GM19328 (cell line): Measurements from ENCODE around the gene GNLY.
"Not testable (repeated sequence)": the region's sequence is repeated elsewhere in the genome, so short reads cannot be mapped to it uniquely, and the experiment has no call there.

Source experiments
- ATAC-seq: cut with Tn5 transposase; IDR thresholded peaks from one replicate; pipeline ENCODE4 v1.9.1; 2021; ENCODE audit warnings: mild to moderate bottlenecking, moderate library complexity; ENCODE audit not compliant: unreplicated experiment

The GNLY gene

DNA sequence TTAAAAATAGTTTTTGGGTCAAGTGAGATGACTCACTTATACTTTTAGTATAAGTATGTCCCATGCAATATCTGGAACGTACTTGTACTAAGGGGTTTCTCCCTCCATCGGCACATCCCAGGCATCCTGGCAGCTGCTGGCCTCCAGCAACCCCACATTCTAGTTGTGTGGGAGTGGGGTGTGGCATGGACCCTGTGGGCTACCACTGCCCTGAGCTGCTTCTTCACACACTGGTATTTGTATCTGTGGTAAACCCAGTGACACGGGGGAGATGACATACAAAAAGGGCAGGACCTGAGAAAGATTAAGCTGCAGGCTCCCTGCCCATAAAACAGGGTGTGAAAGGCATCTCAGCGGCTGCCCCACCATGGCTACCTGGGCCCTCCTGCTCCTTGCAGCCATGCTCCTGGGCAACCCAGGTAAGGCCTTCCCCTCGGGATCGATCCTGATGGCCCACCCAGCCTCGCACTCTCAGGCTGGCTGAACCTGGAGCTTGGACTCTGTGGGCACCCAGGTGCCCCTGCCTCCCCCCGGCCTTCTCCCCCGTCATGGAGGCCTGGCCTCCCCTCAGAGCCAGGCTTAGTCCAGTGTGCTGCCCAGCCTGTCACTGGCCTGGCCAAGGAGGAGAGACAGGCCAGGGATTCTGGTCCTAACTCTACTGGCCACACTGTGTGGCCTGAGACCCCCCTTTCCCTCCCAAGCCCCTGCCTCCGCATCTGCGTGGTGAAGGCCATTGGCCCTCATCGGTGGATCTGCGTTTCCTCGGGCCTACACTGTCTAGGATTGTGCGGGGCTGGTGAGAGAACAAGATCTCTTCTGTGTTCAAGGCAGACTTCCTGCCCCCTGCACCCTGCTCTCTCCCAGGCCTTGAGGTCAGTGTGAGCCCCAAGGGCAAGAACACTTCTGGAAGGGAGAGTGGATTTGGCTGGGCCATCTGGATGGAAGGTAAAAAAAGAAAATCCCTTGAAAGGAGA is at the start of gene GNLY:
Gene GNLY, plus strand, starts transcription at position 307 of the 974 bp plus-strand sequence. Its CDS starts 61 bp downstream, at position 368.
- no peak for ATAC-seq

DNA sequence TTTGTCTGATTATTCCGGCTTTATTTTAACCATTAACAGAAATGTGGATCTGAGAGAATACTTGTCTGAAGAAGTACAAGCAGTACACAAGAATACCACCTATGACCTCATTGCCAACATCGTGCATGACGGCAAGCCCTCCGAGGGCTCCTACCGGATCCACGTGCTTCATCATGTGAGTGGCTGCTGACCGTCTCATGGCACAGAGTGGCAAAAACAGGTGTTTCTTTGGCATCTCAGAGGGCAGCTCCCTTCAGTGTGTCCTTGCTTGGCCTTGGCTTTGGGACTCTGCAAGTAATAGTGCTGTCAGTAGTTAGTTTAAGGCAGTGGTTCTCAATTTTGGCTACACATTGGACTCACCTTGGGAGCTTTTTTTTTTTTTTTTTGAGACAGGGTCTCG is 49.2 kb upstream of the GNLY start:
- no peak for ATAC-seq

DNA sequence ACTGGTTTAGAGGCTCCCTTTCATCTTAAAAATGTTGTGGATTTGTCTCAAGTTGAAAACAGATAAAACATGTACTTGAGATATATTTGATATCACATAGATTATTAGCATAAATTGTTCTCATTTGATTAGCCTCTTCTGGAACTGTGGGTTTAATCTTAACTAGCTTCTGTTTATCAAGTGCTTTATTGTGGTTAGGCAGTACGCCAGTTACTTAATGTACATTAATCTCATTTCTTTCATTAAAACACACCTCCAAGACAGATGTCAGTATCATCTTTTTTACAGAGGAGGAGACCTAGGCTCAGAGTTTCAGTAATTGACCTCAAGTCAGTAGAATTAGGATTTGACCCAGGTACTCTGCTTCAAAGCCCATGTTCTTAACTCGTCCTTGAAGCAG is 48.0 kb upstream of the GNLY start:
- ATAC-seq: no peak

DNA sequence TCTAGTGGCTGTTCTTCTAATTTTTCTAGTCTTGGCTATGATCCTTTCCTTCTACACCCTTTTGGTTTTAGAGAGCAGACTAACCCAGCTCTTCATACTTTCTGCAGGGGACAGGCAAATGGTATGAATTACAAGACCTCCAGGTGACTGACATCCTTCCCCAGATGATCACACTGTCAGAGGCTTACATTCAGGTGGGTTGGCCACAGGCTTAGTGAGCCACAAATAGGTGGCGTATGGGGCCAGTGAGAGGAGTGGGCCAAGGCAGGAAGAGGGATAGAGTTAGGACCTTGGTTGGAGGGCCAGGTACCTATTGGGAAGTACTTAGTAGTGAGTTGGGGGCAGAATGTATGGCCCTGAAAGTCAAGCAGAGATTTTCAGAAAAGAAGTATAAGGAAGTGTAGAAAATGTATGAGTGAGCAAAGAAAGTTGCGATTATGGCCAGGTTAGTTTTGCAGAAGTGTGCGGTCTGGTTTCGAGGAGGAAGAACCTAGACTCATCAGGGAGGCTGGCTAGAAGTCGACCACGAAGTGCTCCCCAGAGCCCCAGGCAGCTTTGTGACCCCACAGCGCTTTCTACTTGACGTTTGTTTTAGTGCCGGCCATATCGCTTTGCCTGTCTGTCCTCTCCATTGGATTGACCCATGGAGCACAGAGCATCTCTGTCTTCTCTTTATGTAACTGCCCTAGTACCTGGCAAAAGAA is 46.2 kb upstream of the GNLY start:
- ATAC-seq: peak; percentile 65

DNA sequence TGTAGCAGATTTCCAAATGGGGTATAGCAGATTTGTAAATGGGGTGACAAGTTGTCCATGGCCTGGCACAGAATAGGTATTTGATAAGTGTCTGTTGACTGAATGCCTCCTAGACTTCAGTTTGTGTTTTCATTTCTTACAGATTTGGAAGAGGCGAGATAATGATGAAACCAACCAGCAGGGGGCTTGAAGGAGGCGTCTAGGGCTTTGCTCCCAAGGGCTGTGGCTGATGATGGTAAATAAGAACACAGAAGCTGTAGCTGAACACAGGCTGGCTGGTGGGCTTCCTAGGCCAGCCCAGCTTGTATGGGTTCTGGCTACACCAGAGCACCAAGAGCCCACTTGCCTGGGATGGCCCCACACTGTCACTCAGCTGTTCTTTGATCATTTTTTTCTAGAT is 45.5 kb upstream of the GNLY start:
- ATAC-seq: no peak

DNA sequence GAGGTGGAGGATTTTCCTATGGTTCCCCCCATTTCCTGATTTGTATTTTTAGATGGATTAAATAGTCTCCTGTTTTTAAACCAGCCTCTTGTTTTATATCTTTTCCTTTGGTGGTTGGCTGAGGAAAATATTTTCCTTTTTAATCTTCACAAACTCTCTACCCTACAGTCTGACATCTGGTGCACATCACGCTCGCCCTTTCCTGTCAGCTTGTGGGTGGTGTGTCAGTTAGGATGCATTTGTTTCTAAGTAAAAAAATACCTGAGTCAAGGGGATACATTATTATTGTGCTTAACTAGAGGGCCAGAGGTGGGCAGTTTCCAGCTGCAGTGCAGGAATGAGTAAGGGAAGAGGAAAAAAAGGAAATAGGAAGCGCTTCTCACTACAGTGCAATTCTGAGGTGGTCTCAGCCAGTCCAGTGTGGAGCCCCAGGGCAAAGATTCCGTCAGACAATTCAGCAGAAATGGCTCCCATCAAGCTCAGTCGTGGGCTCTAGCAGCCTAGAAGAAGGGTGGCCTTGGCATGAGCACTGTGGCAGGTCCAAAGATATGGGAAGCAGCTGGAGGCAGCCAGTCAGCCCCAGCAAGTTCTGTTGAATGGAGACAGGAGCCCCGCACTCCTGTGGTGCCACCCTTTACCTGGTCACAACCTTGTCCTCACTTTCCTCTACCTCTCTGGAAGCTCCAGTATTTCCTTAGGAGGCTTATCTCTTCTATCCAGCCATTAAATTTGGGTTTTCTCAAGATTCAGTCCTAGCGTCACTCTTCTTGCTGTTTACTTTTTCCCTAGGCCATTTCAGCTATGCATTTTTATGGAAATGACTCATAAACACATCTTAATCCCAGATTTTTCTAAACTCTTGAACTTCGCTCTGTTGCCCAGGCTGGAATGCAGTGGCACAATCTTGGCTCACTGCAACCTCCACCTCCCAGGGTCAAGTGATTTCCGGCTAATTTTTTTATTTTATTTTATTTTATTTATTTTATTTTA is 44.7 kb upstream of the GNLY start:
- ATAC-seq: no peak

DNA sequence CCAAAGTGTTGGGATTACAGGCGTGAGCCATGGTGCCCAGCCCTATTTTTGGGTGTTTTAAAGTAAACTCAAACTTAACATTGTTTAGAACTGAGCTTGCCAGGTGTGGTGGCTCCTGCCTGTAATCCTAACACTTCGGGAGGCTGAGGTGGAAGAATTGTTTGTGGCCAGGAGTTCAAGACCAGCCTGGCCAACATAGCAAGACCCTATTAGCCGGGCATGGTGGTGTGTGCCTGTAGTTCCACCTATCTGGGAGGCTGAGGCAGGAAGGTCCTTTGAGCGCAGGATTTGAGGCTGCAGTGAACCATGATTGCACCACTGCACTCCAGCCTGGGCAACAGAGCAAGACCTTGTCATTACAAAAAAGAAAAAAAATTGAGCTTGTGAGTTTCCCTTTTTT is 43.7 kb upstream of the GNLY start:
- no peak for ATAC-seq

DNA sequence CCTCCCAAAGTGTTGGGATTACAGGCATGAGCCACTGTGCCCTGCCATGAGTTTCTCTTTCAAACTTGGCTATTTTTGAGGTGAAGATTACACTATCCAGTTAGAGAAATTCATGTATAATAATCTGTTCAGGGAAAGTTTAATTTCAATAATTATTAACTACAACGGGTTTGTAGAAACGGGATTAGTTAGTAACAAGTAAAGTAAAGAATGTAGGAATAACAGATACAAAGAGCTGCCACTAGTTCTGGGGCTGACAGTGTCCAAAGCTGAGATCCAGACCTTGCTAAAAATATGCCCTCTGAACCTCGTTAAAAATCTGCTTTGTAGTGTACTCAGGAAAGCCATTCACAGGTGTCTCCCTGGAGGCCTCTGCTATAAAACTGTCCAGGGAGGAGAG is 43.1 kb upstream of the GNLY start:
- no peak for ATAC-seq

DNA sequence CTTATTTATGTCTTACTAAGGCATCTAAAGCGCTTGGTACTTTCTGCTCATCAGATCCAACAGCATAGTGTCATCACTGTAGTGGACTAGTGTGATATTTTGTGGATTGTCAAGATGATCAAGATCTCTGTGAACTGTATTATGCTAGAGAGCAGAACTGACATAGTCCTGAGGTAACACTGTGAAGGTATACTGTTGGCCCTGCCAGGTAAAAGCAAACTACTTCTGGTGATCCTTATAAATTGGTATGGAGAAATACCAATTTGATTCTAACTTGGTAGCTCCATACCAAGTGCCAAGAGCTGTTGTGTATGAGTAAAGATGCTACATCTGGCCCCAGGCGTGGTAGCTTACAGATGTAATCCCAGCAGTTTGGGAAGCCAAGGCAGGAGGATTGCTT is 42.1 kb upstream of the GNLY start:
- ATAC-seq: no peak

DNA sequence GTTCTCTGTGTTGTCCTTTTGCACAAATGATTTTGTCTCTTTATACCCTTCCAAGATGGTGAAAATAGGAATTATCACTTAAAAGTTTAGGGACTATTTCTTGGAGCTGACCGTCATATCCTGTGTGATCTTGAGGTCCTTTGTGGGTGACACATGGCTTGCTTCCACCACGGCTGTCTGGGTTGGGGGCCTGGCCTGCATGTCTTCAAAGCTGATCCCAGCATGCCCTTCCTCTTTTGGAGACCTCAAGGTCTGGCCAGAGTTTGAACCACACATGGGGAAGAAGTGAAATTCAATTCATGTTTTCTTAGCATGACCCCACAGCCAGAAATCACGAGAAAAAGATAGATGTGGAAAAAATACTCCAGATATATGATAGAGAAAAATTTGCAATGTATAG is 40.2 kb upstream of the GNLY start:
- no peak for ATAC-seq

DNA sequence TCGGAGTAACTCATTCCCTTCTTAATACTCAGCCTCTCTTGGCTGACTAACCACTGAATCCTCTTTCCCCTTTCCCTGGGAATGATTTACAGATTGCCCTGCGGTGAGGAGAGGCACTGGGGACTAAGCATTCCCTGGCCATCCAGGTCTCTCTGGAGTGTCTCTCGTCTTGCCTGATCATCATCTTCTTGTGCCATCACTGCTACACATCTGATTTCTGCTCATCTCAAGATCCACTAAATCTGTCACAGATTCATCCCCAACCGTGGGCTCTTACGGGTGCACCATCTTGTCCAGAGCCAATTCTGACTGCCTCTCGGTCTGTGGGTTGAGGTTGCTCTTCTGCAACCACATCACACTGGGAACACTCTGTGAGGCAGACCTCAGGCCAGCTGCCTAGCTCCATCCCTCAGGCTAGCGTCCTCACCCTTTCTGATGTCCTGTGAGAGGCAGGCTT is 38.2 kb upstream of the GNLY start:
- no peak for ATAC-seq

DNA sequence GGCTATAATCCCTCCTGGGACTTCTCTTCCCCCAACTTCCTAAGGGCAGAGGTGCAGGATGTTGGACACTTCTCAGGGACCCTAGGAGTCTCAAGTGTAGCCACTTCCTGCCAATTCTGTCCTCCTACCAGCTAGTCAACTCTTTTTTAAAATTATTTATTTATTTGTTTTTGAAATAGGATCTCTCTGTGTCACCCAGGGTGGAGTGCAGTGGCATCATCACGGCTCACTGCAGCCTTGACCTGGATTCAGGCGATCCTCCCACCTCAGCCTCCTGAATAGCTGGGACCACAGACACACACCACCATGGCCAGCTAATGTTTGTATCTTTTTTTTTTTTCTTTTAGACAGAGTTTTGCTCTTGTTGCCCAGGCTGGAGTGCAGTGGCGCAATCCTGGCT is 37.7 kb upstream of the GNLY start:
- no peak for ATAC-seq

DNA sequence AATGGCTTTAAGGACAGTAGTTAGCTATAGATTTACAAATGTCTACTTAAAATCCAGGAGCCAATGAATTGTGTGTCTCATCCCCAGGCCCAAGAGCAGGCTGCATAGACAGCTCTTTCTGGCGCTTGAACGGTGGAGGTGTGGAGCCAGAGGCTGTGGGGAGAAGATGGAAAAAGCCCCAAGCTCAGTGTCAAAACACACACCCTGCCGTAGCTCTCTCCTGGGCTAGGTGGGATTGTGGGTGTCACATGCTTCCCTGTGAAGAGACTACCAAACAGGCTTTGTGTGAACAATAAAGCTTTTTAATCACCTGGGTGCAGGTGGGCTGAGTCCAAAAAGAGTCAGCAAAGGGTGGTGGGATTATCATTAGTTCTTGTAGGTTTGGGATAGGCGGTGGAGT is 36.8 kb upstream of the GNLY start:
- not testable (repeated sequence) for ATAC-seq

DNA sequence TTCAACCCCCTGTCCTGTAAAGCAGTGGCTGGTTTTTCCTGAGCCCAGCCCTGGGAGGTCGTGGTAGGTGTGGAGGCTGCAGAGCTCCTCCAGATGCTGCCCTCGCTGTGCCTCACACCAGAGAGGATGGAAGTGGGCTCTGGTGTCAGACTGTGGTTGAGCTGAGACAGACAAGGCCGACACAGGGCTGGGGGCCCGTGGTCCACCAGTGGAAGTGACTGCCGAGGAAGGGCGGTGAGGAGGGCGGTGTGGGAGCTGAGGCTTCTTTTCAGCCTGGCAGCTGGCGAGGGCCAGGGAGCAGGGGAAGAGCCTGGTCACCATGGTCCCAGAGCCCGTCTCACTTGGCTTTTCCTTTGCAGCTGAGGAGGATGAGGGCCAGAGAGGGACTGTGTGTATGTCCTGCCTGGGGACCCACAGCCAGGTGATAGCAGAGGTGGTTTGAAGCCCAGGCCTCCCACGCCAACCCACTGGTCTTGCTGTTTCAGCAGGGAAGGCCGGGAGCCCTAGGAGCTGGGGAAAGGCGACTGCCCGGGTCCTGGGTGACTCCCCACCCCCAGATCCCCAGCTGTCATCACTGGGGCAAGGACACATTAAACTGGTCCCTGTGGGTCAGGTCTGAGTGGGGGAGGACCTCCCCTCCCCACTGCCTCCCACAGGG is 34.7 kb upstream of the GNLY start:
- ATAC-seq: no peak

DNA sequence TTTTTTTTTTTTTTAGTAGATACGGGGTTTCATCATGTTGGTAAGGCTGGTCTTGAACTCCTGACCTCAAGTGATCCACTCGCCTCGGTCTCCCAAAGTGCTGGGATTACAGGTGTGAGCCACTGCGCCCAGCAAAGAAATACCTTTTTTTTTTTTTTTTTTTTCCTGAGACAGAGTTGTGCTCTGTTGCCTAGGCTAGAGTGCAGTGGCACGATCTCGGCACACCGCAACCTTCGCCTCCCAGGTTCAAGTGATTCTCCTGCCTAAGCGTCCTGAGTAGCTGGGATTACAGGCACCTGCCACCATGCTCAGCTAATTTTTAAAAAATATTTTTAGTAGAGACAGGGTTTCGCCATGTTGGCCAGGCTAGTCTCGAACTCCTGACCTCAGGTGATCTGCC is 33.9 kb upstream of the GNLY start:
- ATAC-seq: not testable (repeated sequence)

DNA sequence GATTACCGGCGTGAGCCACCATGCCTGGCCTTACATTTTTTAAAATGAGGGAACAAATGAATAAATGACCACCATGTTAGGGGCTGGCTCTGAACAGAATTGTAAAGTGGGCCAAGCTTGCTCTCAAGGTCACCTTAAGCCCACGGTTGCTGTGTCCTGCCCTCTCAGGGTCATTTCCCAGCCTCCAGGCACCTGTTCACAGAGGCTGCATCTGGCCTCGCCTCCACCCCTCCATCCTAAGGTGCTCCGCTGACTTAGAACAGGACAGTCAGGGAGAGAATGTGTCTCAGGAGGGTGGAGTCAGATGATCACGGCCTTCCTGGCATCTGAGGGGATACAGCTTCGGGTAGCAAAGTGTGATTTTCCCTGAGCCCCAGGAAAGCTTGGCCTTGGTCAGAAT is 33.4 kb upstream of the GNLY start:
- no peak for ATAC-seq

DNA sequence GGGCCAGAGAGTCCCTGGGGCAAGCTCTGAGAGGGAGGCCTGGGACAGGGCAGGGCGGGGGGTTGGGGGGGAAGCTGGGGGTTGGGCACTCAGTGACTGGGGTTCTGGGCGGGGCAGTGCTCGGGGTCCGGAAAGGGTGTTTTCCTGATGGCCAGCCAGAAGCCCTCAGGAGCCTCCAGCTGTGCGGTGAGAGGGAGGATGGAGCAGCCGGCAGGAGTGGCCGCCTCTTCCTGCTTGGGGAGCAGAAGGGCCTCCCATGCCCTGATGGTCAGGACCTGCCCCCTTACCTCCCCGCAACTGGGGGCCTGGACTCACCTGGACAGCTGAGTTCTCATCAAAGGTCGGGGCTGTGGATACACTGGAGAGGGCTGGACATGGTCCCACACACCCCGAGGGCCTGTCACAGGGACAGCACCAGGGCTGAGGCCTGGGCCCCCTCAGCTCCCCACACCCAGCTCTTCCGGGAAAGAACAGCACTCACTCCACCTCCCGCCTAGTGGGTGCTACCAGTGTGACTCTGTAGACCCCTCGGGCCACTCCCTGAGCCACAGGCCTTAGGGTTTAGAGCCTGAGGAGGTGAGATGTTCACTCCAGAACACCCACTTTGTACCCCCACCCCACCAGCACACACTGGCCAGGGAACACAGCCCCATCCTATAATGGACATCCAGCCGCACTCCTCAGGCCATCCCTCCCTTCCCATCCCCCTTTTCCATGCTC is 32.9 kb upstream of the GNLY start:
- ATAC-seq: no peak

DNA sequence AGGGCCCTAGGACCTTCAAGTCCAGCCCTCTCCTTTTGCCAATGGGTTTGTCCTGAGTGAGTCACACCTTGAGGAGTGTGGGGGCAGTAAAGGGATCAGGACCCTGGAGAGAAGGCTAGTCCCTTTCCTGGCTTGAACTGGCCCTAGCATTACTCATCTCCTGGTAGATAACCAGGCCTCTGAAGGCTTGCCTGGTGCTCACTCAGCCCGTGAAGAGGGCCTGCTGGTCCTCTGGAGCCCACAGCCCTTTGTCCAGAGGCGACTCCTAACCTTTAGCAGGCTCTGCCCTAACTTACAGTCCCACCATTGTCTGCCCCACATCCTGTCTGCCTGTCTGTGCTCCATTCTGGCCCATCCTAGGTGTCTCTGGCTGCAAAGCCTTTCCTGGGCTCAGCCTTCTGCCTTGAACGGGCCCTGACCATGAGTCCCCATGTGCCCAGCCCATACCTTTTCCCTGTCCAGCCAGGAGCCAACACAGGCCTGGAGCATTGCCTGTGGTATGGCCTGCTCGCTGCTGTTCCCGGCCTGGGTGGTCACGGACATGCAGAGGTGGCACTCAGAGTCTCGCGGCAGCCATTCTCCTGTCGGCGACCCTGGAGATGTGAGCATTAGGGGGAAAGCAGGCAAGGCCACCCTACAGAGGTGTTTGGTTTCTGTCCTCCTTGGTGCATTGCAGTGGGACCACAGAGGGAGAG is 31.1 kb upstream of the GNLY start:
- no peak for ATAC-seq
